KOPT-K1 (cell line): ENCODE measurements around the gene C11orf98.

Experiments
- H3K27ac ChIP-seq: fragments of 200-600 bp; sonication (generic); 2 replicates; pipeline ENCODE4 v1.5.1; 2016; ENCODE audit warnings: antibody characterized with exemption, mild to moderate bottlenecking, low read depth, low read length; ENCODE audit not compliant: poor library complexity, severe bottlenecking
- H3K36me3 ChIP-seq: fragments of 200-600 bp; sonication (generic); 2 replicates; pipeline ENCODE4 v1.5.1; 2017; ENCODE audit warnings: antibody characterized with exemption, mild to moderate bottlenecking, low read length, moderate library complexity; ENCODE audit not compliant: insufficient read depth
- H3K9me3 ChIP-seq: fragments of 200-600 bp; sonication (generic); 2 replicates; pipeline ENCODE4 v1.5.1; 2017; ENCODE audit warnings: antibody characterized with exemption, low read length, mild to moderate bottlenecking; ENCODE audit not compliant: insufficient read depth, poor library complexity, severe bottlenecking

The C11orf98 gene

GRCh38 chr11:62614275-62614674 lies 50.7 kb downstream of the C11orf98 start:
- Histone ChIP-seq H3K36me3 (peaks cover 40% of the 10 kb centered on the region), H3K27ac (no peak overlapping the region)

GRCh38 chr11:62613291-62613778 lies 51.7 kb downstream of the C11orf98 start:
- peaks cover 47% of the 10 kb centered on the region for H3K36me3 ChIP-seq
- peak overlapping the region; percentile 76 for H3K27ac ChIP-seq
- H3K9me3 ChIP-seq = no peaks in the 10 kb centered on the region

More at GRCh38 chr11:62614275-62614674, 50.7 kb downstream of the C11orf98 start:
- H3K9me3 ChIP-seq = no peaks in the 10 kb centered on the region
